Right ventricle myocardium superior (tissue), 1 donor: ENCODE data around the gene CA11. TPM values are rescaled to one million over a fixed set of nuclear protein-coding genes. Genes with fewer than 3 reads are reported as not detected.
"Not testable (repeated sequence)": the region's sequence is repeated elsewhere in the genome, so short reads cannot be mapped to it uniquely, and the experiment has no call there.

Experiments
- ATAC-seq: fragments of 200-7000 bp; cut with Tn5 transposase; one replicate; pipeline ENCODE4 v1.9.1; 2020; ENCODE audit warnings: mild to moderate bottlenecking; ENCODE audit not compliant: poor library complexity
- DNase-seq: peaks from one replicate; pipeline ENCODE4 v3.0.0-alpha.2; 2020
- intact Hi-C: fragments of 100-400 bp; cut with DNase I; formaldehyde crosslinking; loops from one replicate; pipeline ENCODE4 v1.11.2; 2022
- total RNA-seq: library from RNA; stranded (reverse); fragmentation: NEBNext Ultra II Directional; extraction: Animal tissue kit (Norgen Biotek cat#: 25700); gene quantifications from one replicate; pipeline ENCODE4 v1.2.1, GENCODE V29; 2021
- donor health status: DM: no; HTN: yes; CAD: no; lungs with severe emphysema.

Gene CA11
- total RNA-seq, 1 donor from 2014 or later = 7.5 TPM

- intact Hi-C loops = loop anchor here (10.0 kb wide), 1 partner anchor 113 kb away; no protein-coding TSS in a partner anchor
- ATAC-seq = no peak
- no peak for DNase-seq
These were observed 25.5 kb upstream of the CA11 start for GRCh38 chr19:48671446-48671995.

GRCh38 chr19:48670699-48671445 lies 24.9 kb upstream of the CA11 start:
- DNase-seq = no peak
- intact Hi-C loops = loop anchor here (10.0 kb wide), 1 partner anchor 114 kb away; no protein-coding TSS in a partner anchor
- no peak for ATAC-seq

DNA sequence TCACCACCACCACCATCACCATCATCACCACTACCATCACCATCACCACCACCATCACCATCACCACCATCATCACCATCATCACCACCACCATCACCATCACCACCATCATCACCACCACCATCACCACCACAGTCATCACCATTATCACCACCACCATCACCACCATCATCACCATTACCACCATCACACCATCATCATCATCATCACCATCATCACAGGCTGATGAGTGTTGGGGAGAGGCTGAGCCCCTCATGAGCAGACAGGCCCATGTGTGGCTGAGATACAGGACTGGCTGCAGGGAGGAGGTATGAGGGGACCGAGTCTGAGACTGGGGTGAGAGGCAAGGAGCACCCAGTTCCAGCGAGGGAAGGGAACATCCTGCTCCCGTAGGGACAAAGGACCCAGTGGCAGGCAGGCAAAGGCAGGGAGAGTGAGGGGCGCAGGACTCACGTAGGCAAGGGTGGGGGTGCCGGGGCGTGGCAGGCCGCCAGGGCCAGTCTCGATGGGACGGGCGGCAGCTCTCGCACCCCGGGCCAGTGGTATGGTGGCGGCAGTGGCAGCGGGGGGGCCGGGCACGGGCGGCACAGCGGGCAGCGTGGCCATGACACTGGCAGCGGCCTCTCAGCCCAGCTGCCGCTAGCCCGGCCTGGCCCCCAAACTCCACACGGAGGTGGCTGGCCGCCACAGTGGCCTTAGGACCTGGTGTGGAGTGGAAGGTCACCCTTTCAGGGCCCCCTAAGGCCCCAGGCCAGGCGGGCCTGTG lies 24.1 kb upstream of the CA11 start:
- DNase-seq (no peak), ATAC-seq (no peak)
- intact Hi-C loops = loop anchor here (10.0 kb wide), 1 partner anchor 115 kb away; no protein-coding TSS in a partner anchor

GRCh38 chr19:48668761-48669160 lies 22.8 kb upstream of the CA11 start:
- ATAC-seq (no peak), DNase-seq (no peak)
- intact Hi-C loops = no loop called here

DNA sequence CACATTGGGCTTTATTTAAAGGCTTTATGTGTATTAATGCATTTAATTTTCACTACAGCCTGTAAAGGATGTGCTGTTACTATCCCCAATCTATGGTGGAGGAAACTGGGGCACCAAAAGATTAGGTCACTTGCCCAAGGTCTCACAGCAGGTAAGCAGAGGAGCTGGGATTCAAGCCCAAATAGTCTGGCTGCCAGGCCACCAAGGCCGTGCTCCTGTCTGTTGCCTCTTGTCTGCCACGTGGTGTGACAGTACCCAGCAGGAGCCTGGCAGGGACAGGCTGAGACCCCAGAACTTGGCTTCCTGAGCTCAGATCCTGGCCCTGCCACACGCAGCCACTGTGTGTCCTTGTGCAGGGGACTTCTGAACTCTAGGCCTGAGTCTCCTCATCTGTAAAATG lies 22.3 kb upstream of the CA11 start:
- intact Hi-C loops = no loop called here
- ATAC-seq (no peak), DNase-seq (no peak)

GRCh38 chr19:48665786-48666185 lies 19.8 kb upstream of the CA11 start:
- no peak for DNase-seq
- intact Hi-C loops = no loop called here
- ATAC-seq = no peak

- no peak for ATAC-seq
- intact Hi-C loops = no loop called here
- DNase-seq = no peak
These were observed 18.5 kb upstream of the CA11 start for GRCh38 chr19:48664476-48664875.

DNA sequence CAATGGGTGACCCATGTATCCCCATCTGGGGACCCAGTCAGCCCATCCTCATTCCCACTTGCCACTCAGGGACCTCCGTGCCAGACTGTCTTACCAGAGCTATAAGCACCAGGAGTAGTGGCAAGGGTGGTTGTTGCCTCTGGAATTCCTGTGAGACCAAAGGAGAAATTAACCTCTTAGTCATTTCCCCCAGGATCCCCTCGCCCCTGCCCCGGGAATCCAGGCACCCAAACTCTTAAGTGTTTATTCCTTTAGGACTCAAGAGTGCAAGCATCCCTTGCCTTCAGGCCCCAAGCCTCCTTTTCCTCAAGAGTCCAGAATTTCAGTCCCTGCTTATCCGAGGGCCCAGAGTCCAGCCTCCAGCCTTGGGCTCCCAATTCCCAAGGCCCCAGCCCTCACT lies 17.7 kb upstream of the CA11 start:
- intact Hi-C loops = no loop called here
- ATAC-seq = no peak

DNA sequence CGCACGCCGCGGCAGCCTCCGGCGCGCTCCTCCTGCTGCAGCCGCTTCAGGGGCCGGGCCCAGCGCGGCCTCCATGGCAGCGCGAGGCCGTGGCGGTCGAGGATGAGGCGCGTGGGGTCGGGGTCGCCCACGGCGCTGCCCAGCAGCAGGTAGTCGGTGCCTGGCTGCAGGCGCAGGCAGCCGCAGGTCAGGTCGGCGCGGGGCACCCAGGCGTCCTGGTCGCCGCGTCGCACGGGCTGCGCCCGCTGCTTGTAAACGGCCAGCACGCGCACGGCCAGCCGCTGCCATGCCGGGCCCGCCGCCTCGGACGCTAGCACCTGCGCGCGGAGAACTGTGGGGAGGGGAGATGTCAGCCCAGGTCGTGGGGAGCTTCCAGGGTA lies 15.7 kb upstream of the CA11 start:
- DNase-seq = no peak
- intact Hi-C loops = no loop called here
- no peak for ATAC-seq

More for the DNA sequence above, 17.7 kb upstream of the CA11 start:
- no peak for DNase-seq

DNA sequence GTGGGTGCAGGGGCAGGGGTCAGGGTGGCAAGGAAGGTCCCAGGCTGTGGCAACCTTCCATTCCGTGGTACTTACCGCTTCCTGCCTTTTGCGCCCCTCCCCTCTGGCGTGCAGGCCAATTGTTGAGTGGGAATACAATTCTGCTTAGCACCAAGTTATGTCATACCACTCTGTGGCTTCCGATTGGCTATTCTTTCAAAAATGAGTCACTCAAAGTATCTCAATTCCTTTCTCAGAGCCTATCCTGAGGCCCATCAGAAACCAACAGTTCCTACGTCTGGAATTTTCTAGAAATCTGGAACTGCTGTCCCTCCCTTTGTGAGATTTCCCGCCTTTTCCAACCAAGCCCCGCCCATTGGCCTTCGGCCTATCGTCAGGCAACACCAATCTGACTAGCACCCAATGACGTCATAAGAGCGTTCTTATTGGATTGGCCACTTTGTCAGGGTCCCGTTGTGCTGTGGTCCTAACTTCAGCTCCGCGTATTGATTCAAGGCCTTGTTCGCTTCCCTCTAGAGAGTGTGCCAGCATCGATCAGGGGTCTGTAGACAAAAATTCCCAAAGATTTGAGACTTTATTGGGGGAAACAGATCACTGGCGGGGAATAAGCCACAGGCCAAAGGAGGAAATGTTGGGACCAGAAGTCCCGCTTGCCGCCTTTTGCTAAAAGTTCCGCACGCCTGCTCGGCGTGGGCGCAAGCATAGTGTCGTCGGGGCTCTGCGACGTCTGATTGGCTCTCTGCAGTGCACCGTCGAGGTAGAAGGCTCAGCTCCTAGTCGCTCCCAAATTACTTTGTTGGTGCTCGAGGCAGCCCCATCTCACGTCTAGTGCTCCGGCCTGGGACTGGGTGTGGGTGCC lies 15.1 kb upstream of the CA11 start:
- intact Hi-C loops = no loop called here
- ATAC-seq = peak; percentile 94
- peak; percentile 91 for DNase-seq

DNA sequence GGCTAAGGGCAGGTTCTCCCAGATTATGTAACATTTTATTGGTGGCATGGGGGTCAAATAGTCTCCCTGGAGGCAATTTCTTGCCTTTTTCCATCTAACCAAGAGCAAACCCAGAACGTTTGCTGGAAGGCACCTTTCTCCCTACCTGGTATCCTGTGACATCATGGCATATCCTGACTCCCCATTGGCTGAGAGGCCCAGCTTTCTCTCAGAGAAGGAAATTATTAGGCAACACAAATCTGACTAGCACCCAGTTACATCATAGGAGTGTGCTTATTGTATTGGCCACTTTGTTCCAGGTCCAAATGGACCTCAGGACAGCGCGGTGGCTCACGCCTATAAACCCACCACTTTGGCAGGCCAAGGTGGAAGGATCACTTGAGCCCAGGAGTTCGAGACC lies 13.8 kb upstream of the CA11 start:
- DNase-seq (no peak), ATAC-seq (no peak)
- intact Hi-C loops = no loop called here

- DNase-seq (no peak), ATAC-seq (no peak)
- intact Hi-C loops = no loop called here
These were observed 12.5 kb upstream of the CA11 start for GRCh38 chr19:48658483-48658882.

GRCh38 chr19:48657828-48658227 lies 11.8 kb upstream of the CA11 start:
- ATAC-seq, intact Hi-C loops, DNase-seq: not testable (repeated sequence)

- ATAC-seq (no peak), DNase-seq (no peak)
- intact Hi-C loops = no loop called here
These were observed 11.0 kb upstream of the CA11 start for GRCh38 chr19:48656840-48657474.

- intact Hi-C loops = no loop called here
- ATAC-seq = no peak
These were observed 8.5 kb upstream of the CA11 start for GRCh38 chr19:48654299-48655059.

DNA sequence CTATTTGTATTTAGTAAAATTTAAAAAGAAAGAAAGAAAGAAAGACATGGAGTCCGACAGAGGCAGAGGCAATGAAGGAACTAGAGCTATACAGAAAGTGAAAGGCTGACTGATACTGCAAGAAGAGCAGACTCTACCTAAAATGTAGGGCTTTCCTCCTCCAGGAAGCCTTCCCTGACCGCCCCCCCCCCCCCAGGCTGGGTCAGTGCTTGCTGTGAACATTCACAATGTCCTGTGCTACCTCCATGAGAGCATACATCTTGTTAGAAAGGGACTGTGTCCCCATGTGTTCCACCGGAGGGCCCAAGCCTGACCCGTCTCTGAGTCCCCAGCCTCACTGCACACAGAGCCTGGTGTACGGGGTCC lies 5.7 kb upstream of the CA11 start:
- DNase-seq (no peak), ATAC-seq (no peak)
- intact Hi-C loops = no loop called here

More at GRCh38 chr19:48654299-48655059, 8.5 kb upstream of the CA11 start:
- no peak for DNase-seq

- intact Hi-C loops = no loop called here
- ATAC-seq (no peak), DNase-seq (no peak)
These were observed 5.1 kb upstream of the CA11 start for GRCh38 chr19:48650974-48651682.
